ENCODE measurements around the gene PCBD1.

DNA sequence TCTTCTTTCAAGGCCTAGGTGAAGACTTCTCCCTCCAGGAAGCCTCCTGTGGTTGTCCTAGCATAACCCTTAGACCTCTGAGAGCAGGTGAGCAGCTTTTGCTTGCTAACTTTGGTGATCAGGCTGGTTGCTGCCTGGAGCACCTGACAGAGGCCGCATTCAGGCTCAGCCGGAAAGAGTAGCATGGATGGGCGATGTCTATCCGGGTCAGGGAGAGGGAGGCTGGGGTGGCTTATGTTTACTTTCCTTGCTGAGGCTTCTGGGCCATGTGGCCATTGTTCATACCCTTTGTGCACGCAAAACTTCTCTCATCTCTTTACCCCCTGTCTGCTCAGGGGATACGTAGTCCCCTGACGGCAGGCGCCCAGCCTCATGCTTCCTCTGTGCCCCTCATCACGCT is 27.4 kb upstream of the PCBD1 start:
- TF ChIP-seq CTCF (IDR thresholded peaks at IDR 0.05; ENCODE audit: insufficient read depth, low read length) (no peak), POLR2AphosphoS5 (IDR thresholded peaks at IDR 0.05; ENCODE audit: low read depth) (no peak), GABPA (IDR thresholded peaks at IDR 0.05; ENCODE audit: low read depth) (no peak), REST (IDR thresholded peaks at IDR 0.05; ENCODE audit: insufficient replicate concordance, low read depth) (no peak), SPI1 (IDR thresholded peaks at IDR 0.05; ENCODE audit: borderline replicate concordance, low read depth) (no peak)
